ENCODE data around the gene MAP3K8. TPM values are rescaled to one million over a fixed set of nuclear protein-coding genes. Genes with fewer than 3 reads are reported as not detected.

MAP3K8 gene
- total RNA-seq, 6 experiments from 2014 or later: 1.3 to 4.2 (median 1.8) TPM

- Mint-ChIP-seq H3K36me3 (ENCODE audit: low read depth) (no peaks in the 10 kb centered on the region; the same call in 1 of the 2 replicates), H3K4me3 (peak overlapping the region; percentile 76), H3K4me1 (ENCODE audit: low read depth) (peaks cover 62% of the 10 kb centered on the region), H3K27ac (peak overlapping the region; percentile 88), H3K9me3 (no peaks in the 10 kb centered on the region), H3K27me3 (ENCODE audit: insufficient read depth) (peaks cover 2% of the 10 kb centered on the region; the same call in 1 of the 2 replicates)
- peak; percentile 74 for DNase-seq
- TF ChIP-seq CTCF (IDR thresholded peaks at IDR 0.05): no peak
These were observed 2.2 kb downstream of the MAP3K8 start for GRCh38 chr10:30436191-30436611.

GRCh38 chr10:30436671-30437030 lies 2.7 kb downstream of the MAP3K8 start:
- H3K4me1 Mint-ChIP-seq (ENCODE audit: low read depth): peaks cover 62% of the 10 kb centered on the region
- no peak for DNase-seq
- H3K36me3 Mint-ChIP-seq (ENCODE audit: low read depth): no peaks in the 10 kb centered on the region; the same call in 1 of the 2 replicates
- no peak for TF ChIP-seq CTCF (IDR thresholded peaks at IDR 0.05)
- peak overlapping the region; percentile 88 for H3K27ac Mint-ChIP-seq
- H3K4me3 Mint-ChIP-seq: peak overlapping the region; percentile 76
- H3K9me3 Mint-ChIP-seq: no peaks in the 10 kb centered on the region
- peaks cover 2% of the 10 kb centered on the region; the same call in 1 of the 2 replicates for H3K27me3 Mint-ChIP-seq (ENCODE audit: insufficient read depth)

- H3K9me3 Mint-ChIP-seq: no peaks in the 10 kb centered on the region
- TF ChIP-seq CTCF (IDR thresholded peaks at IDR 0.05): no peak
- H3K27ac Mint-ChIP-seq: peak overlapping the region; percentile 88
- peaks cover 2% of the 10 kb centered on the region; the same call in 1 of the 2 replicates for H3K27me3 Mint-ChIP-seq (ENCODE audit: insufficient read depth)
- peaks cover 62% of the 10 kb centered on the region for H3K4me1 Mint-ChIP-seq (ENCODE audit: low read depth)
- H3K36me3 Mint-ChIP-seq (ENCODE audit: low read depth): no peaks in the 10 kb centered on the region; the same call in 1 of the 2 replicates
- DNase-seq: peak; percentile 61
- H3K4me3 Mint-ChIP-seq: peak overlapping the region; percentile 76
These were observed 3.3 kb downstream of the MAP3K8 start for GRCh38 chr10:30437031-30437841.

GRCh38 chr10:30438021-30438850 lies 4.3 kb downstream of the MAP3K8 start:
- peak overlapping the region; percentile 88 for H3K27ac Mint-ChIP-seq
- H3K4me1 Mint-ChIP-seq (ENCODE audit: low read depth): peaks cover 55% of the 10 kb centered on the region
- no peaks in the 10 kb centered on the region; the same call in 1 of the 2 replicates for H3K36me3 Mint-ChIP-seq (ENCODE audit: low read depth)
- peak overlapping the region; percentile 76 for H3K4me3 Mint-ChIP-seq
- DNase-seq: peak; percentile 33
- TF ChIP-seq CTCF (IDR thresholded peaks at IDR 0.05): no peak
- H3K27me3 Mint-ChIP-seq (ENCODE audit: insufficient read depth): peaks cover 2% of the 10 kb centered on the region; the same call in 1 of the 2 replicates
- H3K9me3 Mint-ChIP-seq: no peaks in the 10 kb centered on the region

- Mint-ChIP-seq H3K27me3 (ENCODE audit: insufficient read depth) (peaks cover 2% of the 10 kb centered on the region; the same call in 1 of the 2 replicates), H3K4me3 (no peak overlapping the region), H3K9me3 (no peaks in the 10 kb centered on the region), H3K4me1 (ENCODE audit: low read depth) (peaks cover 58% of the 10 kb centered on the region), H3K27ac (no peak overlapping the region), H3K36me3 (ENCODE audit: low read depth) (no peaks in the 10 kb centered on the region; the same call in 1 of the 2 replicates)
- no peak for DNase-seq
- no peak for TF ChIP-seq CTCF (IDR thresholded peaks at IDR 0.05)
These were observed 5.9 kb downstream of the MAP3K8 start for GRCh38 chr10:30439931-30440330.

Measured in HFFc6 (cell line).